ENCODE results near the gene CD300LD.

DNA sequence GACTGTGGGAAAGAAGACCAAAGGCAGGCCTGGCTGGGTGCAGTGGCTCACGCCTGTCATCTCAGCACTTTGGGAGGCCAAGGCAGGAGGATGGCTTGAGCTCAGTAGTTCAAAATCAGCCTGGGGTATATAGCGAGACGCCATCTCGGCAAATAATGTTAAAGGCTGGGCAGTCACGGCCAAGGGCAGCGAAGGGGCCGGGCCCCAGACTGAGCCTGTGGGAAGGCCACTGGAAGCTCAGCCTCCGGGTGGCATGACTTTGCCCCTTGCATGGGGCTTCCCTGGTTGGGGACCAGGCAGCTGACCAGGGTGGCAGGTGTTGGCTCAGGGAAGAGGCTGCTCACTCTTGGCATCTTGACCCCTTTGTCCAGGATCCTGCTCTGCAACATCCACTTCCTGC lies 14.0 kb upstream of the CD300LD start:
- TF ChIP-seq, protein P1, sequence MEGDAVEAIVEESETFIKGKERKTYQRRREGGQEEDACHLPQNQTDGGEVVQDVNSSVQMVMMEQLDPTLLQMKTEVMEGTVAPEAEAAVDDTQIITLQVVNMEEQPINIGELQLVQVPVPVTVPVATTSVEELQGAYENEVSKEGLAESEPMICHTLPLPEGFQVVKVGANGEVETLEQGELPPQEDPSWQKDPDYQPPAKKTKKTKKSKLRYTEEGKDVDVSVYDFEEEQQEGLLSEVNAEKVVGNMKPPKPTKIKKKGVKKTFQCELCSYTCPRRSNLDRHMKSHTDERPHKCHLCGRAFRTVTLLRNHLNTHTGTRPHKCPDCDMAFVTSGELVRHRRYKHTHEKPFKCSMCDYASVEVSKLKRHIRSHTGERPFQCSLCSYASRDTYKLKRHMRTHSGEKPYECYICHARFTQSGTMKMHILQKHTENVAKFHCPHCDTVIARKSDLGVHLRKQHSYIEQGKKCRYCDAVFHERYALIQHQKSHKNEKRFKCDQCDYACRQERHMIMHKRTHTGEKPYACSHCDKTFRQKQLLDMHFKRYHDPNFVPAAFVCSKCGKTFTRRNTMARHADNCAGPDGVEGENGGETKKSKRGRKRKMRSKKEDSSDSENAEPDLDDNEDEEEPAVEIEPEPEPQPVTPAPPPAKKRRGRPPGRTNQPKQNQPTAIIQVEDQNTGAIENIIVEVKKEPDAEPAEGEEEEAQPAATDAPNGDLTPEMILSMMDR (IDR thresholded peaks at IDR 0.05; ENCODE audit: low read length), result no peak
- TF ChIP-seq EZH2 (IDR thresholded peaks at IDR 0.05; ENCODE audit: borderline replicate concordance, low read length), result no peak
